Hepatocyte (in vitro differentiated cells): ENCODE measurements around the gene DOCK2.

Experiments
- CTCF ChIP-seq: fragments of 200-600 bp; sonication (generic); IDR thresholded peaks from 2 replicates; pipeline ENCODE4 v1.5.1; 2016; ENCODE audit warnings: antibody characterized with exemption, mild to moderate bottlenecking; ENCODE audit not compliant: poor library complexity
- EZH2 ChIP-seq: fragments of 200-600 bp; sonication (generic); IDR thresholded peaks from 2 replicates; pipeline ENCODE4 v1.6.1; 2016; ENCODE audit warnings: antibody characterized with exemption, mild to moderate bottlenecking, borderline replicate concordance
- EZH2phosphoT487 ChIP-seq: fragments of 200-600 bp; sonication (generic); IDR thresholded peaks from one replicate; pipeline ENCODE4 v1.6.1; 2018; ENCODE audit warnings: antibody characterized with exemption, mild to moderate bottlenecking, low read depth, moderate library complexity; ENCODE audit not compliant: unreplicated experiment, severe bottlenecking

GRCh38 chr5:169874621-169875020, 237.5 kb downstream of the DOCK2 start:
- TF ChIP-seq EZH2 (no peak), EZH2phosphoT487 (no peak), CTCF (no peak)
